ENCODE measurements around the gene ATP2A1.
"Not testable (repeated sequence)": the region's sequence is repeated elsewhere in the genome, so short reads cannot be mapped to it uniquely, and the experiment has no call there.

The ATP2A1 gene

DNA sequence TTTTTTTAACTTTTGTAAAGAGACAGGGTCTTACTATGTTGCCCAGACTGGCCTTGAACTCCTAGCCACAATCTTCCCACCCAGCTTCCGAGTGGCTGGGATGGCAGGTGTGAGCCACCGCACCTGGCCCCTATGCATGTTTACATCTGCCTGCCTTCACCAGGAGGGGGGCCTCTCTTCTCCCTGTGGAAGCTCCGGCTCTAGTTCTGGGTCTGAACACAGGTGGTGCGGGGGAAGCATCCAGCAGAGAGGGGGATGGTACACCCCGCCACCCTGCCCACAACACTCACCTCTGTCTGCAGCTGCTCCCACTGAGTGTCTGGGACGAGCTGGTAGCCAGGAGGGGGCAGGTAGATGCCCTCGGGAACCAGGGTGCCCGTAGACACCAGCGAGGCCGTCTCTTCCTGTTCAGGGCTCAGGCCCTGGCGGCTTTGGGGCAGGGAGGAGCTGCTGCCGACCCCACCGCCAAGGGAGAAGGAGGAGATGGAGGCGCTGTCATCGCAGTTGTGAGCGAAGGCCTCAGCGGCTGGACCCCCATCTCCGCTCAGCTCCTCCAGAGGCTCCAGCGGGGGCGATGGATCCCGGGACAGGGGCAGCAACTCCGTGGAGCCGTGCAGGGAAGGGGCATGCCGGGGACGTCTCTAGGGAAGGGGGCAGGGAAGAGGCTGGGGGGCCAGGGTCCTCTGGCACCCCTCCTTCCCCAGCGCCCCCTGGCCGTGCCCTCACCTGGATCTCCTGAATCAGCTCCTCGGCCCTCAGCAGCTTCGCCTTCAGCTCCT, 35.8 kb downstream of the ATP2A1 start:
- no peak for DNase-seq

DNA sequence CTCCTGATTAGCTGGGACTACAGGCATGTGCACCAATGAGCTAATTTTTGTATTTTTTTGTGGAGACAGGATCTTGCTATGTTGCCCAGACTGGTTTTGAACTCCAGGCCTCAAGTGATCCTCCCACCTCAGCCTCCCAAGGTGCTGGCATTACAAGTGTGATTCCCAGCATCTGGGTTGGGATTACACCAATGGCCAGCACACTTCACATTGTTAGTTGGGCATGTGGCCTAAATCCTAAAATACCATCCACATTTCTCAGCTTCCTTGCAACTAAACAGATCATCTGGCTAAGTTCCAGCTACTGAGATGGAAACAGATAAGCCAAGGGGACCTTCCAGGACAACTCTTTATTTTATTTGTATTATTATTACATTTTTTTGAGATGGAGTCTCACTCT, 36.9 kb downstream of the ATP2A1 start:
- DNase-seq: no peak

DNA sequence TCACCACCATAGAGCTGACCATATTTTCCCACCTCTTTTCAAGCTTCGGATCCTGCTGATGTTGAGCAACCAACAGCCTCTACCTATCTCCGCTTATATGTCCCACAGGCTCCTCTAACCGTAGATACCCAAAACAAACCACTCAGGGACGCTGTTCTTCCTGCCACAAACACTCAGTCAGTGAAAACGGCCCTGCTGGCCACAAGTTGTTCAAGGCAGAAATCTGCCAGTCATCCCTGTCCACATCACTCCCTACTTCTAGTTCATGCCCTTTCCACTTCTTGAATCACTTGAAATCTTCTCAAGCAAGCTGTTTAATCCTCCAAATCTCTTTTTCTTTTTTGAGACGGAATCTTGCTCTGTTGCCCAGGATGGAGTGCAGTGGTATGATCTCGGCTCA, 38.8 kb downstream of the ATP2A1 start:
- no peak for DNase-seq

- no peak for DNase-seq
Observed at GRCh38 chr16:28918698-28919097, 40.4 kb downstream of the ATP2A1 start.

DNA sequence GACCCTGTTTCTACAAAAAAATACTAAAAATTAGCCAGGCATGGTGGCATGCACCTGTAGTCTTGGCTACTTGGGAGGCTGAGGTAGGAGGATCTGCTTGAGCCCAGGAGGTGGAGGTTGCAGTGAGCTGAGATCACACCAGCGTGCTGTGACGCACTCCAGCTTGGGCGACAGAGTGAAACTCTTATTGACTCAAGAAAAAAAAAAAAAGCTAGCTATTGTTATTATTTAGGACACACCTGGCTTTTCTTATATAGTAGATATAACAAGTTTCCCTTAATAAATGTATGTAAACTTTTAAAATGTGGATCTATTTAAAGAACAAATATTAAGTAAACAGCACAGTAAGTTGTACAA, 44.9 kb downstream of the ATP2A1 start:
- DNase-seq: no peak

- peak; percentile 51 for DNase-seq
Observed at GRCh38 chr16:28923652-28924398, 45.5 kb downstream of the ATP2A1 start.

- no peak for DNase-seq
Observed at GRCh38 chr16:28924399-28924761, 46.1 kb downstream of the ATP2A1 start.

GRCh38 chr16:28924762-28925385, 46.6 kb downstream of the ATP2A1 start, which contains the start of gene RABEP2:
Gene RABEP2 (minus strand): TSS chr16:28925238. CDS start chr16:28925163, 75 bp downstream.
- peak; percentile 98 for DNase-seq

DNA sequence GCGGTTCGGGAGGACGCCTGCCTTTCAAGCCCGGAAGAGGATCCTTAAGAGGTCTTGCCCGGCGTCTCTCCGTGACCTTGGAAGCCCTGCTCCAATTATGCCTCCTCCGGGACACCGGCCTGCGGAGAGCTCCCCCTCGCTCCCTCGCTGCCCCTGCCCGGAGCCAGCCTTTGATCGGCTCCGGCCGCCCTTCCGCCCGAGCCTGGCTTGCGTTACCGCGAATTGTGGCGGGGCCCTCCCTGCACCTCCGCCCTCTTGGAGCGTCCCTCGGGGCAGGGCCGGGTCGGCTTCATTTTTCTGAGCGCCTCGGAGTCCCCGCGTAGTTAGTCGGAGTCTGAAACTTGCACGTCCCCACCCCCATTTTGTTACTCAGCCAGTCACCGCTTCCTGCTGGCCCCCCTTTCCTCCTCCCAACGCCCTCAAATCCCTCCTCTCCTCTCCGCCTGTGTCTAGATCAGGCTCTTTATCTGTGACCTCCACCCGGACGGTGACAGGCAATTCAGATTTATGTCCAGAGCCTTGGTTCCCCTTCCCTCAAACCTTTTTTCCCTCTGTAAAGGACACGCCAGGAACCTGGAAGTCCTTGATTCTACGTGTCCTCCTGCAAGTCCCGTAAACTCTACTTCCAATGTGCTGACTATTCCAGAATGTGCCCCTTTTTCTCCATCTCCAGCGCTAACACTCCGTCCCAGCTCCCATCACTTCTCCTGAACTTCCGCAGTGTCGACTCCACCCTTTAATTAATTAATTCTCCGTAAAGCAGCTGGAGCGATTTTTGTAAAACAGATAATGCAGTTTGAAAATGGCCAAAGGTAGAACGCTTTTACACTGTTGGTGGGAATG, 47.3 kb downstream of the ATP2A1 start:
- DNase-seq: no peak

- not testable (repeated sequence) for DNase-seq
Observed at GRCh38 chr16:28926284-28926683, 48.0 kb downstream of the ATP2A1 start.

DNA sequence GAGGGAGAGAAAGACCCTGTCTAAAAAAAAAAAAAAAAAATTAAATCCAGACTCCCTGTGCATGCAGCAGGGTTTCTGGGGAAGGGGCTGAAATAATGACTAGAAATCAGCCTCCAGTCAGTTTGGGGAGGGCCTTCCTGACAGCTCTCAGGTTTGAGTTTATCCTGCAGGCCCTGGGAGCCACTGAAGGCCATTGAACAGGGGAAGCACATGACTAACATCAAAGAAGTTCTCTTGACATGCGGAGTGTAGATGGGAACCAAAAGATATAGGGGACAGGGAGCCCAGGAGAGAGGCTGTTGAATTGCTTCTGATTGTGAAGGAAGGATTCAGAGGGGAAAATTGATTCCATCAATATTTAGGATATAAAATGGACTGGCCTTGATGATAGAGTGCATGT, 49.5 kb downstream of the ATP2A1 start:
- DNase-seq: no peak

- DNase-seq: no peak
Observed at GRCh38 chr16:28930203-28930602, 51.9 kb downstream of the ATP2A1 start.

DNA sequence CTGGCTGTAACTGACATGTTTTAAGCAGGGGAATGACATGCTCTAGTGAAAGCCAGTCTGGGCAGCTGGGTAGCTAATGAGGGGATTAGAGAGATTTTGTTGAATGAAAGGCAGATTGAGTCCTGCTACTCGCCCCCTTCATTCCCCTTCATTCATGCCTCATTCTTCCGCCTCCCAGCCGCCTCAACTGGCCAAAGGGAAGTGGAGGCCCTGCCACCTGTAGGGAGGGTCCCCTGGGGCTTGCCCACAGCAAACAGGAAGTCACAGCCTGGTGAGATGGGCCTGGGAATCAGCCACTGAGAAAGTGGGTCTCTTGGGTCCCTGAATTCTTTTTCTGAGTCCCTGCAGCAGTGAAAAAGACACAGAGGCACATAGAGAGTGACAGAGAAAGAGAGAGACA, 52.4 kb downstream of the ATP2A1 start:
- DNase-seq: no peak

DNA sequence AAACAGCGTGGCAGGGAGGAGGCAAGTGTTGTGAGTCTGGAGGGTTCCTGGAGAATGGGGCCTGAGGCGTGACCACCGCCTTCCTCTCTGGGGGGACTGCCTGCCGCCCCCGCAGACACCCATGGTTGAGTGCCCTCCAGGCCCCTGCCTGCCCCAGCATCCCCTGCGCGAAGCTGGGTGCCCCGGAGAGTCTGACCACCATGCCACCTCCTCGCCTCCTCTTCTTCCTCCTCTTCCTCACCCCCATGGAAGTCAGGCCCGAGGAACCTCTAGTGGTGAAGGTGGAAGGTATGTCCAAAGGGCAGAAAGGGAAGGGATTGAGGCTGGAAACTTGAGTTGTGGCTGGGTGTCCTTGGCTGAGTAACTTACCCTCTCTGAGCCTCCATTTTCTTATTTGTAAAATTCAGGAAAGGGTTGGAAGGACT, 53.5 kb downstream of the ATP2A1 start, which contains the start of gene CD19:
TSS of gene CD19 (plus strand) at position 171 of the 425 bp plus-strand sequence. CDS start at position 201, 30 bp downstream.
- no peak for DNase-seq

GRCh38 chr16:28932339-28933141, 54.3 kb downstream of the ATP2A1 start:
- DNase-seq: no peak

- peak; percentile 71 for DNase-seq
Observed at GRCh38 chr16:28933171-28933570, 54.9 kb downstream of the ATP2A1 start.

- DNase-seq: no peak
Observed at GRCh38 chr16:28935346-28935745, 57.1 kb downstream of the ATP2A1 start.

GRCh38 chr16:28935924-28936783, 57.9 kb downstream of the ATP2A1 start:
- DNase-seq: peak; percentile 73

GRCh38 chr16:28936784-28937155, 58.5 kb downstream of the ATP2A1 start:
- DNase-seq: no peak

DNA sequence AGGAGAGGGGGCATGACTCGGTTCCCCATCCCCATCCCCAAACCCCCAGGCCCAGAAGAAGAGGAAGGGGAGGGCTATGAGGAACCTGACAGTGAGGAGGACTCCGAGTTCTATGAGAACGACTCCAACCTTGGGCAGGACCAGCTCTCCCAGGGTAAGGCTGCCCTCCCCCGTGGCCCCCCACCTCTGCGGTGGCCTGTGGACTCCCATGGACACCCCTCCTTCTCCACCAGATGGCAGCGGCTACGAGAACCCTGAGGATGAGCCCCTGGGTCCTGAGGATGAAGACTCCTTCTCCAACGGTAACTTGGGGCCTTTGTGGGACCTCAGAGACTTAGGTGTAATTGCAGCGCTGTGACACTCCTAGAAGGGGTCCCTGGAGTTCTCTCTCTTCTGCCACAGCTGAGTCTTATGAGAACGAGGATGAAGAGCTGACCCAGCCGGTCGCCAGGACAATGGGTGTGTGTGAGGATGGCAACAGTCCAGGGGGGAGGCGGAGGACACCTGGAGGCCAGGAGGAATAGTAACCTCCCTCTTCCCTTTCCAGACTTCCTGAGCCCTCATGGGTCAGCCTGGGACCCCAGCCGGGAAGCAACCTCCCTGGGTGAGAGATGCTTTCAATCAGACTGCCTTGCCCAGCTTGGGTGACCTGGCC, 59.1 kb downstream of the ATP2A1 start:
- DNase-seq: no peak

Measured in islet precursor cell (in vitro differentiated cells).